Measurements from ENCODE around the gene ATF7. TPM values are rescaled to one million over a fixed set of nuclear protein-coding genes. Genes with fewer than 3 reads are reported as not detected.
A peak's percentile ranks its signal among the peaks of the same experiment; 100 is the strongest.

Gene ATF7
- total and polyA plus RNA-seq, 2 experiments from 2014 or later: 12.8 to 21.5 TPM

- peak overlapping the region; percentile 35 for H3K9ac ChIP-seq
These were observed 65.1 kb downstream of the ATF7 start for GRCh38 chr12:53560912-53561589.

GRCh38 chr12:53560351-53560750 lies 65.8 kb downstream of the ATF7 start:
- Histone ChIP-seq H3K4me1 (ENCODE audit: insufficient read depth) (peaks cover 30% of the 10 kb centered on the region), H3K79me2 (ENCODE audit: insufficient read depth) (peaks cover 43% of the 10 kb centered on the region), H3K9me3 (ENCODE audit: low read depth) (no peaks in the 10 kb centered on the region), H3K27ac (peak overlapping the region; percentile 75), H3K9ac (peak overlapping the region; percentile 35), H3K27me3 (replicated peaks; ENCODE audit: insufficient read depth) (no peaks in the 10 kb centered on the region), H2AFZ (no peak overlapping the region), H4K20me1 (ENCODE audit: insufficient read depth) (no peaks in the 10 kb centered on the region), H3K36me3 (ENCODE audit: low read depth) (no peaks in the 10 kb centered on the region), H3K9me2 (ENCODE audit: insufficient read depth) (no peaks in the 10 kb centered on the region), H3F3A (ENCODE audit: insufficient read depth) (peaks cover 31% of the 10 kb centered on the region), H3K4me3 (0 out of 2 replicates have a peak overlapping the region, but pooled peaks have one; percentile 16), H3K4me2 (ENCODE audit: unreplicated experiment) (peak overlapping the region; percentile 74)
- peak; percentile 83 for DNase-seq
- in situ Hi-C loops (cut with MboI): no loop called here
- 37 to 41% methylated on average over 6 of the region's 6 CpGs for WGBS, 2 experiments (ENCODE audit: low coverage in 1 of 2, low lambda C conversion rate in 2 of 2, missing lambda C conversion rate in 2 of 2)
- TF ChIP-seq EZH2 (IDR thresholded peaks at IDR 0.05; ENCODE audit: insufficient read depth, poor library complexity, severe bottlenecking) (no peak), EZH2phosphoT487 (IDR thresholded peaks at IDR 0.05; ENCODE audit: insufficient read depth, low read depth) (no peak)

More at GRCh38 chr12:53560912-53561589, 65.1 kb downstream of the ATF7 start:
- H4K20me1 ChIP-seq (ENCODE audit: insufficient read depth): no peaks in the 10 kb centered on the region
- peaks cover 30% of the 10 kb centered on the region for H3K4me1 ChIP-seq (ENCODE audit: insufficient read depth)
- H2AFZ ChIP-seq: no peak overlapping the region
- H3K27ac ChIP-seq: peak overlapping the region; percentile 75
- H3K4me2 ChIP-seq (ENCODE audit: unreplicated experiment): peak overlapping the region; percentile 74
- H3K27me3 ChIP-seq (replicated peaks; ENCODE audit: insufficient read depth): no peaks in the 10 kb centered on the region
- H3K9me2 ChIP-seq (ENCODE audit: insufficient read depth): no peaks in the 10 kb centered on the region
- peaks cover 44% of the 10 kb centered on the region for H3K79me2 ChIP-seq (ENCODE audit: insufficient read depth)
- no peak for TF ChIP-seq EZH2phosphoT487 (IDR thresholded peaks at IDR 0.05; ENCODE audit: insufficient read depth, low read depth)
- TF ChIP-seq EZH2 (IDR thresholded peaks at IDR 0.05; ENCODE audit: insufficient read depth, poor library complexity, severe bottlenecking): no peak
- peak overlapping the region; percentile 25; the same call in 1 of the 2 replicates for H3K4me3 ChIP-seq
- H3K9me3 ChIP-seq (ENCODE audit: low read depth): no peaks in the 10 kb centered on the region
- DNase-seq: peak; percentile 21
- WGBS, 2 experiments (ENCODE audit: low coverage in 1 of 2, low lambda C conversion rate in 2 of 2, missing lambda C conversion rate in 2 of 2): 76 to 80% methylated on average over 2 of the region's 2 CpGs
- H3K36me3 ChIP-seq (ENCODE audit: low read depth): no peaks in the 10 kb centered on the region
- peaks cover 31% of the 10 kb centered on the region for H3F3A ChIP-seq (ENCODE audit: insufficient read depth)
- in situ Hi-C loops (cut with MboI): no loop called here

GRCh38 chr12:53558631-53559030 lies 67.6 kb downstream of the ATF7 start:
- Histone ChIP-seq H3K9me2 (ENCODE audit: insufficient read depth) (no peaks in the 10 kb centered on the region), H3F3A (ENCODE audit: insufficient read depth) (peaks cover 31% of the 10 kb centered on the region), H2AFZ (no peak overlapping the region), H3K9me3 (ENCODE audit: low read depth) (no peaks in the 10 kb centered on the region), H3K4me3 (no peak overlapping the region), H3K4me1 (ENCODE audit: insufficient read depth) (peaks cover 30% of the 10 kb centered on the region), H3K9ac (no peak overlapping the region), H3K27me3 (replicated peaks; ENCODE audit: insufficient read depth) (no peaks in the 10 kb centered on the region), H3K36me3 (ENCODE audit: low read depth) (no peaks in the 10 kb centered on the region), H4K20me1 (ENCODE audit: insufficient read depth) (no peaks in the 10 kb centered on the region), H3K79me2 (ENCODE audit: insufficient read depth) (peaks cover 34% of the 10 kb centered on the region; the same call in 1 of the 2 replicates), H3K4me2 (ENCODE audit: unreplicated experiment) (no peak overlapping the region), H3K27ac (no peak overlapping the region)
- no peak for TF ChIP-seq EZH2phosphoT487 (IDR thresholded peaks at IDR 0.05; ENCODE audit: insufficient read depth, low read depth)
- TF ChIP-seq EZH2 (IDR thresholded peaks at IDR 0.05; ENCODE audit: insufficient read depth, poor library complexity, severe bottlenecking): no peak
- DNase-seq: no peak
- 90 to 100% methylated on average over 1 of the region's 1 CpG for WGBS, 2 experiments (ENCODE audit: low coverage in 1 of 2, low lambda C conversion rate in 2 of 2, missing lambda C conversion rate in 2 of 2)
- in situ Hi-C loops (cut with MboI): no loop called here

GRCh38 chr12:53552361-53553327 lies 73.5 kb downstream of the ATF7 start:
- Histone ChIP-seq H3K79me2 (ENCODE audit: insufficient read depth) (0 out of 2 replicates have a peak, but pooled peaks cover 14% of the 10 kb centered on the region), H3K9ac (no peak overlapping the region), H3F3A (ENCODE audit: insufficient read depth) (no peaks in the 10 kb centered on the region), H3K9me2 (ENCODE audit: insufficient read depth) (no peaks in the 10 kb centered on the region), H3K4me2 (ENCODE audit: unreplicated experiment) (no peak overlapping the region), H3K27ac (no peak overlapping the region), H2AFZ (no peak overlapping the region), H3K36me3 (ENCODE audit: low read depth) (peaks cover 12% of the 10 kb centered on the region; the same call in 1 of the 2 replicates), H3K9me3 (ENCODE audit: low read depth) (no peaks in the 10 kb centered on the region), H3K4me3 (no peak overlapping the region), H3K4me1 (ENCODE audit: insufficient read depth) (no peaks in the 10 kb centered on the region), H3K27me3 (replicated peaks; ENCODE audit: insufficient read depth) (no peaks in the 10 kb centered on the region), H4K20me1 (ENCODE audit: insufficient read depth) (no peaks in the 10 kb centered on the region)
- TF ChIP-seq EZH2 (IDR thresholded peaks at IDR 0.05; ENCODE audit: insufficient read depth, poor library complexity, severe bottlenecking) (no peak), EZH2phosphoT487 (IDR thresholded peaks at IDR 0.05; ENCODE audit: insufficient read depth, low read depth) (no peak)
- 78 to 81% methylated on average over 14 of the region's 14 CpGs for WGBS, 2 experiments (ENCODE audit: low coverage in 1 of 2, low lambda C conversion rate in 2 of 2, missing lambda C conversion rate in 2 of 2)
- DNase-seq: no peak
- in situ Hi-C loops (cut with MboI): no loop called here

All from GM23248 (cell line).